Endothelial cell of umbilical vein (primary cell): Measurements from ENCODE around the gene GGTLC2. TPM values are rescaled to one million over a fixed set of nuclear protein-coding genes. Genes with fewer than 3 reads are reported as not detected.

Experiments used
- BruUV-seq: library from RNA; stranded (reverse); fragments of 400-500 nt; replicated peaks from 2 replicates; lab custom pipeline; 2021; lab: Mats Ljungman, UMichigan
- CTCF ChIA-PET: fragments of 300-600, 350-600 bp; sonication (Branson Sonifier 250); formaldehyde crosslinking; loops from one replicate; lab custom pipeline; 2021; ENCODE audit warnings: antibody characterized with exemption, inconsistent platforms; lab: Charles Lee
- POLR2A ChIA-PET: fragments of 300-600, 350-600 bp; sonication (Branson Sonifier 250); formaldehyde crosslinking; loops from one replicate; lab custom pipeline; 2021; ENCODE audit warnings: antibody characterized with exemption, inconsistent platforms; lab: Charles Lee
- DNase-seq: peaks from one replicate; pipeline ENCODE4 v3.0.0-alpha.2; 2011; ENCODE audit warnings: low read depth, low spot score
- FAIRE-seq: peaks from 2 replicates; lab custom pipeline; 2011; peaks lifted over from hg19 to GRCh38; lab: Jason Lieb, UNC
- H2AFZ ChIP-seq: 2 replicates; pipeline ENCODE4 v1.6.0; 2012; ENCODE audit warnings: low read depth, low read length, control low read depth, inconsistent platforms
- H3K27ac ChIP-seq: 2 replicates; pipeline ENCODE4 v1.5.1; 2011; ENCODE audit warnings: low read depth, mild to moderate bottlenecking, control low read depth, low read length, moderate library complexity; ENCODE audit not compliant: insufficient read depth
- H3K27me3 ChIP-seq, 2 experiments: 2 replicates each; pipeline versions ENCODE4 v1.6.0 to v1.6.1; 2011; ENCODE audit warnings: low read length in 2 of 2, mixed read lengths in 1 of 2; ENCODE audit not compliant: control insufficient read depth in 2 of 2, insufficient read depth in 2 of 2
- H3K36me3 ChIP-seq, 2 experiments: 2 replicates in 1 of 2; 3 replicates in 1 of 2; pipeline ENCODE4 v1.5.1; 2011; ENCODE audit warnings: low read length in 2 of 2, mild to moderate bottlenecking in 1 of 2, moderate library complexity in 1 of 2; ENCODE audit not compliant: control insufficient read depth in 2 of 2, insufficient read depth in 2 of 2; ENCODE audit errors: extremely low read depth in 1 of 2
- H3K4me1 ChIP-seq: 3 replicates; pipeline ENCODE4 v1.5.1; 2011; ENCODE audit warnings: mild to moderate bottlenecking, low read length; ENCODE audit not compliant: control insufficient read depth, insufficient read depth; ENCODE audit errors: extremely low read depth
- H3K4me2 ChIP-seq: 2 replicates; pipeline ENCODE4 v1.6.1; 2011; ENCODE audit warnings: low read length, control low read depth, mixed read lengths; ENCODE audit not compliant: insufficient read depth
- H3K4me3 ChIP-seq, 3 experiments: fragments of 200-600 bp in 1 of 3; sonication (generic), shearing (Covaris generic) in 1 of 3; replicated peaks in 1 of 3; 2 replicates each; pipeline ENCODE4 v1.5.1; 2011 to 2016; ENCODE audit warnings: control low read depth in 3 of 3, low read length in 3 of 3, mild to moderate bottlenecking in 2 of 3, inconsistent platforms in 1 of 3, low read depth in 1 of 3, moderate library complexity in 1 of 3; ENCODE audit not compliant: insufficient read depth in 1 of 3
- H3K79me2 ChIP-seq: 2 replicates; pipeline ENCODE4 v1.6.0; 2012; ENCODE audit warnings: low read length, inconsistent platforms; ENCODE audit not compliant: control insufficient read depth, insufficient read depth
- H3K9ac ChIP-seq: replicated peaks from 2 replicates; pipeline ENCODE3; 2011; ENCODE audit warnings: low read length, control low read depth; ENCODE audit not compliant: insufficient read depth; ENCODE audit errors: extremely low read depth
- H3K9me1 ChIP-seq: replicated peaks from 3 replicates; pipeline ENCODE4 v1.6.0; 2011; ENCODE audit warnings: mild to moderate bottlenecking, low read length; ENCODE audit not compliant: control insufficient read depth, insufficient read depth; ENCODE audit errors: extremely low read depth
- H3K9me3 ChIP-seq: replicated peaks from 2 replicates; pipeline ENCODE4 v1.5.1; 2012; ENCODE audit warnings: low read length, inconsistent platforms; ENCODE audit not compliant: control insufficient read depth, insufficient read depth
- H4K20me1 ChIP-seq: replicated peaks from 2 replicates; pipeline ENCODE3; 2011; ENCODE audit warnings: mild to moderate bottlenecking, low read length; ENCODE audit not compliant: control insufficient read depth, insufficient read depth; ENCODE audit errors: extremely low read depth
- EZH2 ChIP-seq: IDR thresholded peaks from 2 replicates; pipeline ENCODE4 v1.6.1; 2012; ENCODE audit warnings: borderline replicate concordance, low read depth, mild to moderate bottlenecking, moderate library complexity, low read length, inconsistent platforms; ENCODE audit not compliant: severe bottlenecking
- FOS ChIP-seq: IDR thresholded peaks from 2 replicates; pipeline ENCODE4 v1.6.1; 2011; ENCODE audit warnings: mild to moderate bottlenecking, low read length, moderate library complexity, borderline replicate concordance; ENCODE audit not compliant: insufficient read depth
- GATA2 ChIP-seq: IDR thresholded peaks from 2 replicates; pipeline ENCODE4 v1.7.0; 2011; ENCODE audit warnings: low read depth, mild to moderate bottlenecking, moderate library complexity, mixed read lengths, low read length; ENCODE audit not compliant: insufficient read length, insufficient read depth
- JUN ChIP-seq: IDR thresholded peaks from 2 replicates; pipeline ENCODE4 v1.6.1; 2011; ENCODE audit warnings: borderline replicate concordance, low read depth; ENCODE audit not compliant: insufficient read length, insufficient read depth
- MYC ChIP-seq: IDR thresholded peaks from one replicate; pipeline ENCODE4 v1.6.1; 2011; ENCODE audit warnings: mild to moderate bottlenecking, low read depth, low read length
- POLR2A ChIP-seq: IDR thresholded peaks from 2 replicates; pipeline ENCODE4 v1.6.1; 2012; ENCODE audit warnings: low read depth, mild to moderate bottlenecking, control low read depth, low read length
- POLR2AphosphoS5 ChIP-seq: IDR thresholded peaks from 2 replicates; pipeline ENCODE4 v1.6.1; 2012; ENCODE audit warnings: low read depth, mild to moderate bottlenecking, control low read depth, low read length, moderate library complexity; ENCODE audit not compliant: insufficient read depth
- dilution Hi-C: fragments of 300-500 bp; cut with MboI; formaldehyde crosslinking; loops from one replicate; pipeline ENCODE4 v1.15.0; 2019; ENCODE audit warnings: low sequenced_read_pairs; ENCODE audit not compliant: extremely low pct_ligation_motif_present
- intact Hi-C: fragments of 100-400 bp; cut with micrococcal nuclease; formaldehyde crosslinking; loops from one replicate; pipeline ENCODE4 v1.10.0; 2022
- polyA plus RNA-seq, 4 experiments: library from polyadenylated mRNA; depleted of rRNA in 3 of 4; stranded (reverse) in 3 of 4; unstranded in 1 of 4; fragments of >200 nt; gene quantifications; 2 replicates each; pipeline versions ENCODE4 v1.2.1 to v1.2.3, GENCODE V29; 2011 to 2012; ENCODE audit warnings: missing spikeins in 1 of 4
- total RNA-seq: library from RNA; stranded (reverse); gene quantifications from 2 replicates; pipeline ENCODE4 v1.2.3, GENCODE V29; 2021
- TF ChIP-seq, protein P1 (sequence below), 2 donors: IDR thresholded peaks; 1 replicate in 1 of 2; 2 replicates in 1 of 2; pipeline ENCODE4 v1.5.1; 2011; ENCODE audit warnings: low read length in 2 of 2, mild to moderate bottlenecking in 2 of 2, moderate library complexity in 2 of 2, control low read depth in 1 of 2, inconsistent platforms in 1 of 2, low read depth in 1 of 2; ENCODE audit not compliant: insufficient read depth in 1 of 2; ENCODE audit errors: extremely low read depth in 1 of 2
- TF ChIP-seq, protein P2 (sequence below): IDR thresholded peaks from 2 replicates; pipeline ENCODE4 v1.6.1; 2011; ENCODE audit not compliant: insufficient read depth, insufficient read length

GGTLC2 gene
- total and polyA plus RNA-seq, 2 donors (not counting 3 experiments of a cell fraction or from before 2014, with no cell fraction given), result not detected

DNA sequence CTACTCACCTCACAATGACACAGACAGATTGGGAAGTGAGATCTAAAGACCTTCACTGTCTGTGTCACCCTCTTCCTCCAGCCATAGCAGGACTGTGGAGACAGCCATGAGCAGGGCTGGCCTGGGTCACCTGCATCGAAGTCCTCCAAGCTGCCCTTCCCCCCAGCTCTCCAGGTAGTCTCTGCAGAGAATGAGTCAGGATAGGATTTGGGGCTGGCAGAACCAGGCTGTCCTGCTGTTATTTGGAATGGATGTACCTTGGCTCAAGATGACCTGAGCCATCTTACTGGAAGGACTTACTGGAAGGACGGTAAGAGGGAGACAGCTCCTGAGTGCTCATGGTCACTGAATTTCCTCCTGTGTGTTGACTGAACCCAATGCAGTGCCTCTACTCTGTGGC, 29.2 kb downstream of the GGTLC2 start:
- Histone ChIP-seq H3K9me3 (no peaks in the 10 kb centered on the region), H3K27me3 (no peaks in the 10 kb centered on the region), H3K4me2 (no peak overlapping the region), H3K79me2 (no peaks in the 10 kb centered on the region), H4K20me1 (no peaks in the 10 kb centered on the region), H3K27ac (no peak overlapping the region), H3K4me1 (no peaks in the 10 kb centered on the region), H3K36me3 (no peaks in the 10 kb centered on the region), H3K9me1 (no peaks in the 10 kb centered on the region), H3K9ac (no peak overlapping the region), H2AFZ (no peak overlapping the region), H3K4me3 (no peak overlapping the region)
- no peak for FAIRE-seq
- no TSS peak for BruUV-seq
- intact Hi-C loops (no loop called here), dilution Hi-C loops (no loop called here)
- TF ChIP-seq EZH2, result no peak
- TF ChIP-seq, protein P1, sequence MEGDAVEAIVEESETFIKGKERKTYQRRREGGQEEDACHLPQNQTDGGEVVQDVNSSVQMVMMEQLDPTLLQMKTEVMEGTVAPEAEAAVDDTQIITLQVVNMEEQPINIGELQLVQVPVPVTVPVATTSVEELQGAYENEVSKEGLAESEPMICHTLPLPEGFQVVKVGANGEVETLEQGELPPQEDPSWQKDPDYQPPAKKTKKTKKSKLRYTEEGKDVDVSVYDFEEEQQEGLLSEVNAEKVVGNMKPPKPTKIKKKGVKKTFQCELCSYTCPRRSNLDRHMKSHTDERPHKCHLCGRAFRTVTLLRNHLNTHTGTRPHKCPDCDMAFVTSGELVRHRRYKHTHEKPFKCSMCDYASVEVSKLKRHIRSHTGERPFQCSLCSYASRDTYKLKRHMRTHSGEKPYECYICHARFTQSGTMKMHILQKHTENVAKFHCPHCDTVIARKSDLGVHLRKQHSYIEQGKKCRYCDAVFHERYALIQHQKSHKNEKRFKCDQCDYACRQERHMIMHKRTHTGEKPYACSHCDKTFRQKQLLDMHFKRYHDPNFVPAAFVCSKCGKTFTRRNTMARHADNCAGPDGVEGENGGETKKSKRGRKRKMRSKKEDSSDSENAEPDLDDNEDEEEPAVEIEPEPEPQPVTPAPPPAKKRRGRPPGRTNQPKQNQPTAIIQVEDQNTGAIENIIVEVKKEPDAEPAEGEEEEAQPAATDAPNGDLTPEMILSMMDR (IDR thresholded peaks at IDR 0.05; ENCODE audit: extremely low read depth in 1 of 2, insufficient read depth in 1 of 2, low read depth in 1 of 2, low read length in 2 of 2), result no peak
- no peak for TF ChIP-seq MYC
- no peak for TF ChIP-seq GATA2
- no peak for TF ChIP-seq FOS
- TF ChIP-seq POLR2AphosphoS5, result no peak
- TF ChIP-seq JUN, result no peak
- TF ChIP-seq, protein P2, sequence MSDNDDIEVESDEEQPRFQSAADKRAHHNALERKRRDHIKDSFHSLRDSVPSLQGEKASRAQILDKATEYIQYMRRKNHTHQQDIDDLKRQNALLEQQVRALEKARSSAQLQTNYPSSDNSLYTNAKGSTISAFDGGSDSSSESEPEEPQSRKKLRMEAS, result no peak
- no peak for TF ChIP-seq POLR2A
- POLR2A ChIA-PET, result no interaction called here
- DNase-seq, result no peak
- CTCF ChIA-PET, result no interaction called here
